Measurements from ENCODE around the gene DAAM1.

Gene DAAM1

GRCh38 chr14:59176765-59177164 lies 11.7 kb upstream of the DAAM1 start:
- ATAC-seq (ENCODE audit: low read depth) = no peak
- Mint-ChIP-seq H3K4me3 (no peak overlapping the region), H3K27ac (no peak overlapping the region), H3K4me1 (peaks cover 8% of the 10 kb centered on the region), H3K9me3 (no peaks in the 10 kb centered on the region), H3K27me3 (peaks cover 2% of the 10 kb centered on the region), H3K36me3 (peaks cover 2% of the 10 kb centered on the region)
- DNase-seq (ENCODE audit: low spot score in 2 of 2) = no peak

GRCh38 chr14:59177262-59177661 lies 11.2 kb upstream of the DAAM1 start:
- Mint-ChIP-seq H3K27me3 (peaks cover 2% of the 10 kb centered on the region), H3K4me1 (peaks cover 8% of the 10 kb centered on the region), H3K36me3 (peaks cover 2% of the 10 kb centered on the region), H3K4me3 (no peak overlapping the region), H3K9me3 (no peaks in the 10 kb centered on the region), H3K27ac (no peak overlapping the region)
- DNase-seq (ENCODE audit: low spot score in 2 of 2) = no peak
- no peak for ATAC-seq (ENCODE audit: low read depth)

GRCh38 chr14:59181791-59182190 lies 6.7 kb upstream of the DAAM1 start:
- no peak overlapping the region for H3K27ac Mint-ChIP-seq
- peaks cover 2% of the 10 kb centered on the region for H3K4me1 Mint-ChIP-seq
- ATAC-seq (ENCODE audit: low read depth) (no peak), DNase-seq (ENCODE audit: low spot score in 2 of 2) (no peak)
- H3K27me3 Mint-ChIP-seq = peaks cover 2% of the 10 kb centered on the region
- H3K4me3 Mint-ChIP-seq = no peak overlapping the region
- H3K36me3 Mint-ChIP-seq = no peaks in the 10 kb centered on the region
- no peaks in the 10 kb centered on the region for H3K9me3 Mint-ChIP-seq

- no peaks in the 10 kb centered on the region for H3K9me3 Mint-ChIP-seq
- peaks cover 2% of the 10 kb centered on the region for H3K27me3 Mint-ChIP-seq
These were observed 5.8 kb upstream of the DAAM1 start for GRCh38 chr14:59182641-59183040.

GRCh38 chr14:59183150-59183549 lies 5.3 kb upstream of the DAAM1 start:
- Mint-ChIP-seq H3K9me3 (no peaks in the 10 kb centered on the region), H3K4me3 (no peak overlapping the region), H3K4me1 (peaks cover 4% of the 10 kb centered on the region)

More at GRCh38 chr14:59182641-59183040, 5.8 kb upstream of the DAAM1 start:
- DNase-seq (ENCODE audit: low spot score in 2 of 2) (no peak), ATAC-seq (ENCODE audit: low read depth) (no peak)
- Mint-ChIP-seq H3K4me3 (no peak overlapping the region), H3K36me3 (no peaks in the 10 kb centered on the region), H3K4me1 (peaks cover 2% of the 10 kb centered on the region), H3K27ac (no peak overlapping the region)

GRCh38 chr14:59184396-59184795 lies 4.1 kb upstream of the DAAM1 start:
- H3K36me3 Mint-ChIP-seq = no peaks in the 10 kb centered on the region
- DNase-seq (ENCODE audit: low spot score in 2 of 2) (no peak), ATAC-seq (ENCODE audit: low read depth) (no peak)
- peaks cover 3% of the 10 kb centered on the region for H3K4me1 Mint-ChIP-seq
- H3K4me3 Mint-ChIP-seq = no peak overlapping the region
- H3K27me3 Mint-ChIP-seq = no peaks in the 10 kb centered on the region
- no peak overlapping the region for H3K27ac Mint-ChIP-seq
- H3K9me3 Mint-ChIP-seq = no peaks in the 10 kb centered on the region

More at GRCh38 chr14:59183150-59183549, 5.3 kb upstream of the DAAM1 start:
- no peaks in the 10 kb centered on the region for H3K36me3 Mint-ChIP-seq
- H3K27ac Mint-ChIP-seq = no peak overlapping the region
- H3K27me3 Mint-ChIP-seq = peaks cover 2% of the 10 kb centered on the region
- no peak for DNase-seq (ENCODE audit: low spot score in 2 of 2)
- ATAC-seq (ENCODE audit: low read depth) = no peak

GRCh38 chr14:59185676-59186075 lies 2.8 kb upstream of the DAAM1 start:
- no peak for ATAC-seq (ENCODE audit: low read depth)
- Mint-ChIP-seq H3K4me1 (peaks cover 11% of the 10 kb centered on the region), H3K36me3 (no peaks in the 10 kb centered on the region), H3K27me3 (no peaks in the 10 kb centered on the region), H3K27ac (no peak overlapping the region), H3K9me3 (no peaks in the 10 kb centered on the region), H3K4me3 (no peak overlapping the region)
- DNase-seq (ENCODE audit: low spot score in 2 of 2) = no peak

GRCh38 chr14:59186306-59186705 lies 2.2 kb upstream of the DAAM1 start:
- Mint-ChIP-seq H3K4me1 (peaks cover 11% of the 10 kb centered on the region), H3K9me3 (no peaks in the 10 kb centered on the region), H3K36me3 (no peaks in the 10 kb centered on the region), H3K4me3 (no peak overlapping the region), H3K27me3 (no peaks in the 10 kb centered on the region), H3K27ac (no peak overlapping the region)
- DNase-seq (ENCODE audit: low spot score in 2 of 2) (no peak), ATAC-seq (ENCODE audit: low read depth) (no peak)

GRCh38 chr14:59187118-59187517 lies 1.3 kb upstream of the DAAM1 start:
- Mint-ChIP-seq H3K4me3 (peak overlapping the region; percentile 5), H3K4me1 (peaks cover 16% of the 10 kb centered on the region), H3K36me3 (no peaks in the 10 kb centered on the region), H3K27ac (no peak overlapping the region), H3K9me3 (no peaks in the 10 kb centered on the region), H3K27me3 (no peaks in the 10 kb centered on the region)
- ATAC-seq (ENCODE audit: low read depth) = no peak
- DNase-seq (ENCODE audit: low spot score in 2 of 2) = no peak

GRCh38 chr14:59187802-59188460 lies 536 bp upstream of the DAAM1 start:
- H3K27me3 Mint-ChIP-seq = no peaks in the 10 kb centered on the region

GRCh38 chr14:59189091-59189785 lies 771 bp downstream of the DAAM1 start:
- ATAC-seq (ENCODE audit: low read depth) = peak; percentile 17
- H3K27ac Mint-ChIP-seq = peak overlapping the region; percentile 90
- DNase-seq (ENCODE audit: low spot score in 2 of 2) = peak; percentile 53 to 56
- H3K27me3 Mint-ChIP-seq = no peaks in the 10 kb centered on the region
- H3K4me1 Mint-ChIP-seq = peaks cover 22% of the 10 kb centered on the region
- H3K9me3 Mint-ChIP-seq = no peaks in the 10 kb centered on the region
- peak overlapping the region; percentile 86 for H3K4me3 Mint-ChIP-seq
- no peaks in the 10 kb centered on the region for H3K36me3 Mint-ChIP-seq

More at GRCh38 chr14:59187802-59188460, 536 bp upstream of the DAAM1 start:
- Mint-ChIP-seq H3K4me1 (peaks cover 16% of the 10 kb centered on the region), H3K36me3 (no peaks in the 10 kb centered on the region), H3K27ac (peak overlapping the region; percentile 90), H3K4me3 (peak overlapping the region; percentile 86), H3K9me3 (no peaks in the 10 kb centered on the region)
- ATAC-seq (ENCODE audit: low read depth) (peak; percentile 10), DNase-seq (ENCODE audit: low spot score in 2 of 2) (no peak)

GRCh38 chr14:59189786-59190368 lies 1.4 kb downstream of the DAAM1 start:
- ATAC-seq (ENCODE audit: low read depth) (peak; percentile 22), DNase-seq (ENCODE audit: low spot score in 2 of 2) (peak; percentile 60 to 61)
- peak overlapping the region; percentile 90 for H3K27ac Mint-ChIP-seq
- H3K4me3 Mint-ChIP-seq = peak overlapping the region; percentile 86
- no peaks in the 10 kb centered on the region for H3K9me3 Mint-ChIP-seq
- peaks cover 22% of the 10 kb centered on the region for H3K4me1 Mint-ChIP-seq
- H3K36me3 Mint-ChIP-seq = no peaks in the 10 kb centered on the region
- H3K27me3 Mint-ChIP-seq = no peaks in the 10 kb centered on the region

- Mint-ChIP-seq H3K9me3 (no peaks in the 10 kb centered on the region), H3K27ac (peak overlapping the region; percentile 90), H3K27me3 (no peaks in the 10 kb centered on the region), H3K36me3 (no peaks in the 10 kb centered on the region), H3K4me1 (peaks cover 22% of the 10 kb centered on the region), H3K4me3 (peak overlapping the region; percentile 86)
- ATAC-seq (ENCODE audit: low read depth) (no peak), DNase-seq (ENCODE audit: low spot score in 2 of 2) (no peak)
These were observed 1.9 kb downstream of the DAAM1 start for GRCh38 chr14:59190372-59190771.

- no peaks in the 10 kb centered on the region for H3K36me3 Mint-ChIP-seq
- DNase-seq (ENCODE audit: low spot score in 2 of 2) (no peak), ATAC-seq (ENCODE audit: low read depth) (no peak)
- no peaks in the 10 kb centered on the region for H3K9me3 Mint-ChIP-seq
- no peak overlapping the region for H3K4me3 Mint-ChIP-seq
- H3K27me3 Mint-ChIP-seq = no peaks in the 10 kb centered on the region
- peaks cover 19% of the 10 kb centered on the region for H3K4me1 Mint-ChIP-seq
- no peak overlapping the region for H3K27ac Mint-ChIP-seq
These were observed 7.4 kb downstream of the DAAM1 start for GRCh38 chr14:59195912-59196311.

All from memory B cell (primary cell).